ENCODE results near the gene RSL1D1. TPM values are rescaled to one million over a fixed set of nuclear protein-coding genes. Genes with fewer than 3 reads are reported as not detected.

RSL1D1 gene
- total and polyA plus RNA-seq, 8 donors = 32.4 to 148 (median 79.3) TPM

- H3K36me3 ChIP-seq = peaks cover 18 to 84% (median 73%) of the 10 kb centered on the region in 3 donors
- intact Hi-C loops (cut with DNase I) = no loop called here
- DNase-seq (no peak), ATAC-seq (no peak), FAIRE-seq (no peak)
- no peak overlapping the region for H3K4me3 ChIP-seq
- H3K9me3 ChIP-seq = no peaks in the 10 kb centered on the region
- H3K27ac ChIP-seq = no peak overlapping the region
- TF ChIP-seq CTCF (IDR thresholded peaks at IDR 0.05) = no peak
- H3K4me1 ChIP-seq = no peaks in the 10 kb centered on the region
- 96 to 97% methylated on average over 7 of the region's 7 CpGs for WGBS, 2 donors
- H3K27me3 ChIP-seq = no peaks in the 10 kb centered on the region
These were observed 10.3 kb downstream of the RSL1D1 start for GRCh38 chr16:11841026-11841425.

DNA sequence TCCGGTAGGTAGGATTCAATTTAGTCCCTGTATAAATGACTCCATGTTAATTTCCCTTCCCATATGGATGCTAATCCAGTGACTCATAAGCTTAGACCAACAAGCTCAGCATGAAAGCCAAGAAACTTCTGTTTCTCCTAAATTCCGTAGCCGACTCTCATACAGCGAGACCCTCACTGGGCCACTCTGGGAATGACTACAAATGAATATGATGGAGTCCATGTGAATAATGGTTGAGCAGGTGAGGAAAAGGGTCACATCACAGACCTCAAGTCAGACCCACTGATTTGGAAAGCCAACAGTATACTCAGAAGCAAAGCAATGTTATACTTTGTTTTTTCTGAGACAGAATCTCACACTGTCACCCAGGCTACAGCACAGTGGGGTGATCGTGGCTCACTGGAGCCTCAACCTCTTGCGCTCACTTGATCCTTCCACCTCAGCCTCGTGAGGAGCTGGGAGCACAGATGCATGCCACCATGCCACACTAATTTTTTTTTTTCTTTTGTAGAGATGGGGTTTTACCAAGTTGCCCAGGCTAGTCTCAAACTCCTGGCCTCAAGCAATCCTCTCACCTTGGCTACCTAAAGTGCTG is 14.6 kb downstream of the RSL1D1 start:
- Histone ChIP-seq H3K27ac (no peak overlapping the region), H3K36me3 (peaks cover 3 to 55% (median 48%) of the 10 kb centered on the region in 3 donors), H3K9me3 (no peaks in the 10 kb centered on the region), H3K4me3 (no peak overlapping the region), H3K4me1 (no peaks in the 10 kb centered on the region), H3K27me3 (no peaks in the 10 kb centered on the region)
- TF ChIP-seq CTCF (IDR thresholded peaks at IDR 0.05) = no peak
- 92 to 96% methylated on average over 7 of the region's 7 CpGs for WGBS, 2 donors
- DNase-seq = no peak
- no peak for FAIRE-seq
- intact Hi-C loops (cut with DNase I) = no loop called here
- ATAC-seq = no peak

GRCh38 chr16:11835891-11836649 is 15.3 kb downstream of the RSL1D1 start:
- no peaks in the 10 kb centered on the region for H3K27me3 ChIP-seq
- peak in 1 of 6 donors; percentile 10 for DNase-seq
- H3K27ac ChIP-seq = no peak overlapping the region
- intact Hi-C loops (cut with DNase I) = no loop called here
- no peak overlapping the region for H3K4me3 ChIP-seq
- no peaks in the 10 kb centered on the region for H3K4me1 ChIP-seq
- no peaks in the 10 kb centered on the region for H3K9me3 ChIP-seq
- no peak for TF ChIP-seq CTCF (IDR thresholded peaks at IDR 0.05)
- no peak for FAIRE-seq
- H3K36me3 ChIP-seq = peaks cover 3 to 48% (median 42%) of the 10 kb centered on the region in 3 donors
- WGBS, 2 donors = 51 to 54% methylated on average over 9 of the region's 9 CpGs
- no peak for ATAC-seq

GRCh38 chr16:11835309-11835708 is 16.0 kb downstream of the RSL1D1 start:
- Histone ChIP-seq H3K4me3 (no peak overlapping the region), H3K9me3 (no peaks in the 10 kb centered on the region), H3K27me3 (no peaks in the 10 kb centered on the region), H3K27ac (no peak overlapping the region), H3K36me3 (peaks cover 3 to 41% (median 35%) of the 10 kb centered on the region in 3 donors), H3K4me1 (no peaks in the 10 kb centered on the region)
- DNase-seq (peak in 1 of 6 donors; percentile 20), FAIRE-seq (no peak), ATAC-seq (peak in 1 of 4 donors; percentile 14)
- no peak for TF ChIP-seq CTCF (IDR thresholded peaks at IDR 0.05)
- 85 to 90% methylated on average over 4 of the region's 4 CpGs for WGBS, 2 donors
- intact Hi-C loops (cut with DNase I) = no loop called here

Measured in pancreas (tissue), 10 donors.